Endothelial cell of umbilical vein (primary cell): Measurements from ENCODE around the gene SELPLG. TPM values are rescaled to one million over a fixed set of nuclear protein-coding genes. Genes with fewer than 3 reads are reported as not detected.
A peak's percentile ranks its signal among the peaks of the same experiment; 100 is the strongest.

Source experiments
- BruUV-seq: library from RNA; stranded (reverse); fragments of 400-500 nt; replicated peaks from 2 replicates; lab custom pipeline; 2021; lab: Mats Ljungman, UMichigan
- CTCF ChIA-PET: fragments of 300-600, 350-600 bp; sonication (Branson Sonifier 250); formaldehyde crosslinking; loops from one replicate; lab custom pipeline; 2021; ENCODE audit warnings: antibody characterized with exemption, inconsistent platforms; lab: Charles Lee
- POLR2A ChIA-PET: fragments of 300-600, 350-600 bp; sonication (Branson Sonifier 250); formaldehyde crosslinking; loops from one replicate; lab custom pipeline; 2021; ENCODE audit warnings: antibody characterized with exemption, inconsistent platforms; lab: Charles Lee
- DNase-seq: peaks from one replicate; pipeline ENCODE4 v3.0.0-alpha.2; 2011; ENCODE audit warnings: low read depth, low spot score
- FAIRE-seq: peaks from 2 replicates; lab custom pipeline; 2011; peaks lifted over from hg19 to GRCh38; lab: Jason Lieb, UNC
- H2AFZ ChIP-seq: 2 replicates; pipeline ENCODE4 v1.6.0; 2012; ENCODE audit warnings: low read depth, low read length, control low read depth, inconsistent platforms
- H3K27ac ChIP-seq: 2 replicates; pipeline ENCODE4 v1.5.1; 2011; ENCODE audit warnings: low read depth, mild to moderate bottlenecking, control low read depth, low read length, moderate library complexity; ENCODE audit not compliant: insufficient read depth
- H3K27me3 ChIP-seq, 2 experiments: 2 replicates each; pipeline versions ENCODE4 v1.6.0 to v1.6.1; 2011; ENCODE audit warnings: low read length in 2 of 2, mixed read lengths in 1 of 2; ENCODE audit not compliant: control insufficient read depth in 2 of 2, insufficient read depth in 2 of 2
- H3K36me3 ChIP-seq, 2 experiments: 2 replicates in 1 of 2; 3 replicates in 1 of 2; pipeline ENCODE4 v1.5.1; 2011; ENCODE audit warnings: low read length in 2 of 2, mild to moderate bottlenecking in 1 of 2, moderate library complexity in 1 of 2; ENCODE audit not compliant: control insufficient read depth in 2 of 2, insufficient read depth in 2 of 2; ENCODE audit errors: extremely low read depth in 1 of 2
- H3K4me1 ChIP-seq: 3 replicates; pipeline ENCODE4 v1.5.1; 2011; ENCODE audit warnings: mild to moderate bottlenecking, low read length; ENCODE audit not compliant: control insufficient read depth, insufficient read depth; ENCODE audit errors: extremely low read depth
- H3K4me2 ChIP-seq: 2 replicates; pipeline ENCODE4 v1.6.1; 2011; ENCODE audit warnings: low read length, control low read depth, mixed read lengths; ENCODE audit not compliant: insufficient read depth
- H3K4me3 ChIP-seq, 3 experiments: fragments of 200-600 bp in 1 of 3; sonication (generic), shearing (Covaris generic) in 1 of 3; replicated peaks in 1 of 3; 2 replicates each; pipeline ENCODE4 v1.5.1; 2011 to 2016; ENCODE audit warnings: control low read depth in 3 of 3, low read length in 3 of 3, mild to moderate bottlenecking in 2 of 3, inconsistent platforms in 1 of 3, low read depth in 1 of 3, moderate library complexity in 1 of 3; ENCODE audit not compliant: insufficient read depth in 1 of 3
- H3K79me2 ChIP-seq: 2 replicates; pipeline ENCODE4 v1.6.0; 2012; ENCODE audit warnings: low read length, inconsistent platforms; ENCODE audit not compliant: control insufficient read depth, insufficient read depth
- H3K9ac ChIP-seq: replicated peaks from 2 replicates; pipeline ENCODE3; 2011; ENCODE audit warnings: low read length, control low read depth; ENCODE audit not compliant: insufficient read depth; ENCODE audit errors: extremely low read depth
- H3K9me1 ChIP-seq: replicated peaks from 3 replicates; pipeline ENCODE4 v1.6.0; 2011; ENCODE audit warnings: mild to moderate bottlenecking, low read length; ENCODE audit not compliant: control insufficient read depth, insufficient read depth; ENCODE audit errors: extremely low read depth
- H3K9me3 ChIP-seq: replicated peaks from 2 replicates; pipeline ENCODE4 v1.5.1; 2012; ENCODE audit warnings: low read length, inconsistent platforms; ENCODE audit not compliant: control insufficient read depth, insufficient read depth
- H4K20me1 ChIP-seq: replicated peaks from 2 replicates; pipeline ENCODE3; 2011; ENCODE audit warnings: mild to moderate bottlenecking, low read length; ENCODE audit not compliant: control insufficient read depth, insufficient read depth; ENCODE audit errors: extremely low read depth
- EZH2 ChIP-seq: IDR thresholded peaks from 2 replicates; pipeline ENCODE4 v1.6.1; 2012; ENCODE audit warnings: borderline replicate concordance, low read depth, mild to moderate bottlenecking, moderate library complexity, low read length, inconsistent platforms; ENCODE audit not compliant: severe bottlenecking
- FOS ChIP-seq: IDR thresholded peaks from 2 replicates; pipeline ENCODE4 v1.6.1; 2011; ENCODE audit warnings: mild to moderate bottlenecking, low read length, moderate library complexity, borderline replicate concordance; ENCODE audit not compliant: insufficient read depth
- GATA2 ChIP-seq: IDR thresholded peaks from 2 replicates; pipeline ENCODE4 v1.7.0; 2011; ENCODE audit warnings: low read depth, mild to moderate bottlenecking, moderate library complexity, mixed read lengths, low read length; ENCODE audit not compliant: insufficient read length, insufficient read depth
- JUN ChIP-seq: IDR thresholded peaks from 2 replicates; pipeline ENCODE4 v1.6.1; 2011; ENCODE audit warnings: borderline replicate concordance, low read depth; ENCODE audit not compliant: insufficient read length, insufficient read depth
- MAX ChIP-seq: IDR thresholded peaks from 2 replicates; pipeline ENCODE4 v1.6.1; 2011; ENCODE audit not compliant: insufficient read depth, insufficient read length
- MYC ChIP-seq: IDR thresholded peaks from one replicate; pipeline ENCODE4 v1.6.1; 2011; ENCODE audit warnings: mild to moderate bottlenecking, low read depth, low read length
- POLR2A ChIP-seq: IDR thresholded peaks from 2 replicates; pipeline ENCODE4 v1.6.1; 2012; ENCODE audit warnings: low read depth, mild to moderate bottlenecking, control low read depth, low read length
- POLR2AphosphoS5 ChIP-seq: IDR thresholded peaks from 2 replicates; pipeline ENCODE4 v1.6.1; 2012; ENCODE audit warnings: low read depth, mild to moderate bottlenecking, control low read depth, low read length, moderate library complexity; ENCODE audit not compliant: insufficient read depth
- dilution Hi-C: fragments of 300-500 bp; cut with MboI; formaldehyde crosslinking; loops from one replicate; pipeline ENCODE4 v1.15.0; 2019; ENCODE audit warnings: low sequenced_read_pairs; ENCODE audit not compliant: extremely low pct_ligation_motif_present
- intact Hi-C: fragments of 100-400 bp; cut with micrococcal nuclease; formaldehyde crosslinking; loops from one replicate; pipeline ENCODE4 v1.10.0; 2022
- polyA plus RNA-seq, 4 experiments: library from polyadenylated mRNA; depleted of rRNA in 3 of 4; stranded (reverse) in 3 of 4; unstranded in 1 of 4; fragments of >200 nt; gene quantifications; 2 replicates each; pipeline versions ENCODE4 v1.2.1 to v1.2.3, GENCODE V29; 2011 to 2012; ENCODE audit warnings: missing spikeins in 1 of 4
- total RNA-seq: library from RNA; stranded (reverse); gene quantifications from 2 replicates; pipeline ENCODE4 v1.2.3, GENCODE V29; 2021
- TF ChIP-seq, protein P1 (sequence below), 2 donors: IDR thresholded peaks; 1 replicate in 1 of 2; 2 replicates in 1 of 2; pipeline ENCODE4 v1.5.1; 2011; ENCODE audit warnings: low read length in 2 of 2, mild to moderate bottlenecking in 2 of 2, moderate library complexity in 2 of 2, control low read depth in 1 of 2, inconsistent platforms in 1 of 2, low read depth in 1 of 2; ENCODE audit not compliant: insufficient read depth in 1 of 2; ENCODE audit errors: extremely low read depth in 1 of 2

Gene SELPLG
- total and polyA plus RNA-seq, 2 donors (not counting 3 experiments of a cell fraction or from before 2014, with no cell fraction given): 1.0 to 1.2 TPM

DNA sequence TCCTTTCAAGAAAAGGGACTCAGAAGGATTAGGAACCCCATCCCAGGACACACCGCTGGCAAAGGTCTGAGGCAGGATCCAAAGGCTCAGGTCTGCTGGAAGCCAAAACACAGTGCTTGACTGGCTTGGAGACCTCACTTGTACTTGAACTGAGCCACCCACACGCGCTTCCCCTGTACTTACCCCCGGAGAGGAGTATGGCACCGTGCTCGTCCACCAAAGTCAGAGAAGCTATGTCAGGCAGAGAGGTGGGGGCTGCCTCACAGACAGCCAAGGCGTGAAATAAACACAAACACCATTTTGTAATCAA is 11.1 kb upstream of the SELPLG start:
- intact Hi-C loops (loop anchor here (1.0 to 5.0 kb wide), 5 partner anchors 20 to 208 kb away; no protein-coding TSS in a partner anchor), dilution Hi-C loops (no loop called here)
- H3K9ac ChIP-seq: no peak overlapping the region
- peak overlapping the region; percentile 76 for H3K27ac ChIP-seq
- no peaks in the 10 kb centered on the region for H3K9me3 ChIP-seq
- BruUV-seq: no TSS peak
- H3K9me1 ChIP-seq: no peaks in the 10 kb centered on the region
- H2AFZ ChIP-seq: no peak overlapping the region
- H3K4me3 ChIP-seq: no peak overlapping the region
- no peaks in the 10 kb centered on the region for H3K79me2 ChIP-seq
- TF ChIP-seq FOS (no peak), GATA2 (no peak), EZH2 (no peak), MYC (no peak), POLR2AphosphoS5 (no peak), POLR2A (no peak), JUN (no peak), MAX (no peak)
- TF ChIP-seq, protein P1, sequence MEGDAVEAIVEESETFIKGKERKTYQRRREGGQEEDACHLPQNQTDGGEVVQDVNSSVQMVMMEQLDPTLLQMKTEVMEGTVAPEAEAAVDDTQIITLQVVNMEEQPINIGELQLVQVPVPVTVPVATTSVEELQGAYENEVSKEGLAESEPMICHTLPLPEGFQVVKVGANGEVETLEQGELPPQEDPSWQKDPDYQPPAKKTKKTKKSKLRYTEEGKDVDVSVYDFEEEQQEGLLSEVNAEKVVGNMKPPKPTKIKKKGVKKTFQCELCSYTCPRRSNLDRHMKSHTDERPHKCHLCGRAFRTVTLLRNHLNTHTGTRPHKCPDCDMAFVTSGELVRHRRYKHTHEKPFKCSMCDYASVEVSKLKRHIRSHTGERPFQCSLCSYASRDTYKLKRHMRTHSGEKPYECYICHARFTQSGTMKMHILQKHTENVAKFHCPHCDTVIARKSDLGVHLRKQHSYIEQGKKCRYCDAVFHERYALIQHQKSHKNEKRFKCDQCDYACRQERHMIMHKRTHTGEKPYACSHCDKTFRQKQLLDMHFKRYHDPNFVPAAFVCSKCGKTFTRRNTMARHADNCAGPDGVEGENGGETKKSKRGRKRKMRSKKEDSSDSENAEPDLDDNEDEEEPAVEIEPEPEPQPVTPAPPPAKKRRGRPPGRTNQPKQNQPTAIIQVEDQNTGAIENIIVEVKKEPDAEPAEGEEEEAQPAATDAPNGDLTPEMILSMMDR (IDR thresholded peaks at IDR 0.05; ENCODE audit: extremely low read depth in 1 of 2, insufficient read depth in 1 of 2, low read depth in 1 of 2, low read length in 2 of 2): no peak
- FAIRE-seq: no peak
- no peaks in the 10 kb centered on the region for H3K27me3 ChIP-seq
- peaks cover 54% of the 10 kb centered on the region for H3K4me1 ChIP-seq
- no peak for DNase-seq
- no peak overlapping the region for H3K4me2 ChIP-seq
- ChIA-PET POLR2A (no interaction called here), CTCF (interaction anchor here (3.5 to 3.6 kb wide), 2 partner anchors 26 to 159 kb away, joined by 13 to 26 read pairs; no protein-coding TSS in a partner anchor)
- no peaks in the 10 kb centered on the region for H4K20me1 ChIP-seq
- H3K36me3 ChIP-seq: peaks cover 4 to 12% of the 10 kb centered on the region in 2 experiments
